Cardiac fibroblast (primary cell): ENCODE results near the gene MVD.

Source experiments
- DNase-seq, 2 donors: peaks; one replicate each; pipeline versions ENCODE4 v3.0.0 to v3.0.0-alpha.2; 2010; ENCODE audit warnings: low read depth in 2 of 2
- H3K4me3 ChIP-seq, 2 donors: replicated peaks in 1 of 2; 1 replicate in 1 of 2; 2 replicates in 1 of 2; pipeline ENCODE4 v1.5.1; 2011; ENCODE audit warnings: low read depth in 2 of 2, low read length in 2 of 2, mild to moderate bottlenecking in 2 of 2, moderate library complexity in 1 of 2
- TF ChIP-seq, protein P1 (sequence below): IDR thresholded peaks from one replicate; pipeline ENCODE4 v1.5.1; 2011; ENCODE audit warnings: low read depth, mild to moderate bottlenecking, low read length, inconsistent platforms

MVD gene

GRCh38 chr16:88605186-88606147 is 57.4 kb downstream of the MVD start:
- no peak overlapping the region for H3K4me3 ChIP-seq
- DNase-seq, result no peak
- TF ChIP-seq, protein P1, sequence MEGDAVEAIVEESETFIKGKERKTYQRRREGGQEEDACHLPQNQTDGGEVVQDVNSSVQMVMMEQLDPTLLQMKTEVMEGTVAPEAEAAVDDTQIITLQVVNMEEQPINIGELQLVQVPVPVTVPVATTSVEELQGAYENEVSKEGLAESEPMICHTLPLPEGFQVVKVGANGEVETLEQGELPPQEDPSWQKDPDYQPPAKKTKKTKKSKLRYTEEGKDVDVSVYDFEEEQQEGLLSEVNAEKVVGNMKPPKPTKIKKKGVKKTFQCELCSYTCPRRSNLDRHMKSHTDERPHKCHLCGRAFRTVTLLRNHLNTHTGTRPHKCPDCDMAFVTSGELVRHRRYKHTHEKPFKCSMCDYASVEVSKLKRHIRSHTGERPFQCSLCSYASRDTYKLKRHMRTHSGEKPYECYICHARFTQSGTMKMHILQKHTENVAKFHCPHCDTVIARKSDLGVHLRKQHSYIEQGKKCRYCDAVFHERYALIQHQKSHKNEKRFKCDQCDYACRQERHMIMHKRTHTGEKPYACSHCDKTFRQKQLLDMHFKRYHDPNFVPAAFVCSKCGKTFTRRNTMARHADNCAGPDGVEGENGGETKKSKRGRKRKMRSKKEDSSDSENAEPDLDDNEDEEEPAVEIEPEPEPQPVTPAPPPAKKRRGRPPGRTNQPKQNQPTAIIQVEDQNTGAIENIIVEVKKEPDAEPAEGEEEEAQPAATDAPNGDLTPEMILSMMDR, result no peak

DNA sequence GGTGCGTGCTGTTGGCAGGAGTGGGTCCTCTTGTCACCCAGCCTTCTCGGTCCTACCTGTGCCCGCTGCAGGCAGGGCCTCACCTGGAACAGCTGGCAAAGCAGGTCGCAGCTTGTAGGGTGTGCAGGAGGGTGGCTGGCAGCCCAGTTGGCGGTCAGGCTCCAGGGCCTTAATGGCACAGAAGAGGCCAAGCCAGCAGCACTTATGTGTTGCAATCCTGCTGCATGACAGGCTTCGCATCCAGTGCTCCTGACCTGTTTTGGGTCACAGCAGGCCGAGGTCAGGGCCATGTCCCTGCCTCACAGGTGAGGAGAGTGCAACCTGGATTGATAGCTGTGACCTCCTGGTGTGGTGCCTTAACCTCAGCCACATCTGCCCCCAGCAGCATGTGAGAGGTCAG is 60.8 kb downstream of the MVD start:
- no peak for DNase-seq
- no peak overlapping the region for H3K4me3 ChIP-seq
- TF ChIP-seq, protein P1, result no peak
